ENCODE measurements around the gene FBLN7.

DNA sequence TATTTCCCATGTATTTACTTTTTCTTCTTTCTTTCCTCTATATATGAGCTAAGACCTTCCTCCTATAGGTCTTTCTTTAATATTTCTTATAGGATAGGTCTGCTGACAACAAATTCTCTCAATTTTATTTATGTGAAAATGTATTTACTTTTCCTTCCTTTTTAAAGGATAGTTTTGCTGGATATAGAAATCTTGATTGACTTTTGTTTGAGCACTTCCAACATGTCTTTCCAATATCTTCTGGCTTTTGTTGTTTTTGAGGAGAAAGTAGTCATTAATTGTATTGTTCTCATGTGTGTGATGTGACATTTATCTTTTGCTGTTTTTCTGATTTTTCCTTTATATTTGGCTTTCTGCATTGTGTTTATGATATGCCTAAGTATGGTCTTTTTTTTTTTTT lies 28.9 kb upstream of the FBLN7 start:
- TF ChIP-seq, protein P1, sequence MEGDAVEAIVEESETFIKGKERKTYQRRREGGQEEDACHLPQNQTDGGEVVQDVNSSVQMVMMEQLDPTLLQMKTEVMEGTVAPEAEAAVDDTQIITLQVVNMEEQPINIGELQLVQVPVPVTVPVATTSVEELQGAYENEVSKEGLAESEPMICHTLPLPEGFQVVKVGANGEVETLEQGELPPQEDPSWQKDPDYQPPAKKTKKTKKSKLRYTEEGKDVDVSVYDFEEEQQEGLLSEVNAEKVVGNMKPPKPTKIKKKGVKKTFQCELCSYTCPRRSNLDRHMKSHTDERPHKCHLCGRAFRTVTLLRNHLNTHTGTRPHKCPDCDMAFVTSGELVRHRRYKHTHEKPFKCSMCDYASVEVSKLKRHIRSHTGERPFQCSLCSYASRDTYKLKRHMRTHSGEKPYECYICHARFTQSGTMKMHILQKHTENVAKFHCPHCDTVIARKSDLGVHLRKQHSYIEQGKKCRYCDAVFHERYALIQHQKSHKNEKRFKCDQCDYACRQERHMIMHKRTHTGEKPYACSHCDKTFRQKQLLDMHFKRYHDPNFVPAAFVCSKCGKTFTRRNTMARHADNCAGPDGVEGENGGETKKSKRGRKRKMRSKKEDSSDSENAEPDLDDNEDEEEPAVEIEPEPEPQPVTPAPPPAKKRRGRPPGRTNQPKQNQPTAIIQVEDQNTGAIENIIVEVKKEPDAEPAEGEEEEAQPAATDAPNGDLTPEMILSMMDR (IDR thresholded peaks at IDR 0.05): no peak
- TF ChIP-seq POLR2A (IDR thresholded peaks at IDR 0.05): no peak

Data from lower leg skin (tissue), 3 donors.